Measurements from ENCODE around the gene RNF113B.

GRCh38 chr13:98147521-98147920 lies 29.5 kb downstream of the RNF113B start:
- TF ChIP-seq SUZ12 (IDR thresholded peaks at IDR 0.05; ENCODE audit: extremely low read depth, insufficient read depth, insufficient read length) (no peak), ZNF274 (IDR thresholded peaks at IDR 0.05; ENCODE audit: low read depth, low read length) (no peak), YY1 (IDR thresholded peaks at IDR 0.05; ENCODE audit: insufficient read depth, insufficient read length) (no peak)
